HG03460 (cell line): ENCODE data around the gene DAPL1.

ENCODE experiments used
- ATAC-seq: cut with Tn5 transposase; IDR thresholded peaks from one replicate; pipeline ENCODE4 v1.9.1; 2021; ENCODE audit not compliant: unreplicated experiment

Gene DAPL1, protein sequence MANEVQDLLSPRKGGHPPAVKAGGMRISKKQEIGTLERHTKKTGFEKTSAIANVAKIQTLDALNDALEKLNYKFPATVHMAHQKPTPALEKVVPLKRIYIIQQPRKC

DNA sequence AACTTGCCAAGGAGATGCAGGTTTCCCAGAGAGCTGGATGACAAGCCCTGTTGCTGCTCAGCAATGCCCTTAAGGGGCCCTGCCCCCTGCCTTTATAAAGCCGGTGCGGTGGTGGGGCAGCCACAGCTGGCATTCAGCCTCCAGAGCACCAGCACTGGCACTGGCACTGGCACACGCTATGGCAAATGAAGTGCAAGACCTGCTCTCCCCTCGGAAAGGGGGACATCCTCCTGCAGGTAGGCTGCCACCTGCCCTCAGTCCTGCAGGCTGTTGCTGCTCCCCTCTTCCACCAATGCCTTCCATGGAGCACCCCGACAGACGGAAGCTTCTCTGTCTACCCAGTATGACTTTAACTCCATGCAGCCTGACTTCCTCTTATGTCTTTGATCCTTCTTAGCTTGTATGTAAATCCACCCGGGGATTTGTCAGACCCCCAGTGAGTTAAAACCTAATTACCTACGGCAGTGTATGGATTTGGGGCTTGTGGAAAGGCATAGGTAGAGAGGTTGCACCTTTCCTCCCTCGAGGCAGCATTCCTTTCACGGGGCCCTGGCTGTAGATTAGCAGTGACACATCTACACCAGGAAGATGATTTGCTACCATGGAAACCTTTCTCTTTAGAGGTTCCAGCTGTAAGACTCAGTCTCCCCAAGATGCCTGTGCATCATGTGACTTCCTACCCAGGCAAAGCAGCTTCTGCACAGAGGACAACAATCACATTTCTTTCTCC lies at the start of gene DAPL1:
Gene DAPL1 (plus strand): TSS at position 123 of the 730 bp plus-strand sequence. CDS start 56 bp downstream, at position 179.
- no peak for ATAC-seq

DNA sequence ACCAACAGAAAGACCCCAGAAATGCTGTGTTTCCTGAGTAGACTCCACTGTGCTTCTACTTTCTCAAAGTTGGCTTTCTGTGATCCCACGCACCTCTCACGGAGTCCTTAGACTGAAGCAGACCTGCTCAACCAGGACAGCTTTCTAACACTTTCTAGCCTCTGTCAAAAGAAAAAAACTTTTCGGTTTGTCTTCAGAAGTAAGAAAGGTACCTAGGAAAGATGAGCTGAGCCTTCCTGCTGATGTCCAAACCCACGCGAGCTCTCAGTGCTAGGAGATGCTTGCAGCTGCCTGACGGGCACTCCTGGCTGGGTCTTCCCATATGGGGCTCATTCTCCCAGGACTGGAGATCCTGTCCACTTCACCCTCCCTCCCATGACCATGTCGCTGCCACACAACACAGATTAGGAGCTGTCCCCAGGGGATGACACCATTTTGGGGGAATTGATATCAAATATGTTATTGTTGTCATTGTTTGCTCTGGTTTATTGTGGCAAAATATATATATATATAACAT lies 49.2 kb upstream of the DAPL1 start:
- ATAC-seq = no peak

DNA sequence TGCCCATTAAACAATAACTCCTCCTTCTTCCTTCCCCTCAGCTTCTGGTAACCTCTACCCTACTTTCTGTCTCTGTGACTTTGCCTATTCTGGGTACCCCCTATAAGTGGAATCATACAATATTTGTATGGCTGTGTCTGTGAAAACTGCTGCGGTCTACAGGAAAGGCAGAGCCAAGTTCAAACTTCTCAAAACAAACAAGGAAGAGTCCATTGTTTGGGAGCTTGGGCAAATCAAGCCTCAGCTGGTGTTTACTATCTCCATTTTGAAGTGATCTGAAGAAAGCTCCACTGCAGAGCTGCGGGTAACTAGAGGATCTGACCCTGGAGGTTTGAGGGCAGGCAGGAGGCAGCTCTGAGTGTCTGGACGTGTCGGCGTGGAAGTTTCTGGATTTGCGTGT lies 48.6 kb upstream of the DAPL1 start:
- ATAC-seq = no peak

DNA sequence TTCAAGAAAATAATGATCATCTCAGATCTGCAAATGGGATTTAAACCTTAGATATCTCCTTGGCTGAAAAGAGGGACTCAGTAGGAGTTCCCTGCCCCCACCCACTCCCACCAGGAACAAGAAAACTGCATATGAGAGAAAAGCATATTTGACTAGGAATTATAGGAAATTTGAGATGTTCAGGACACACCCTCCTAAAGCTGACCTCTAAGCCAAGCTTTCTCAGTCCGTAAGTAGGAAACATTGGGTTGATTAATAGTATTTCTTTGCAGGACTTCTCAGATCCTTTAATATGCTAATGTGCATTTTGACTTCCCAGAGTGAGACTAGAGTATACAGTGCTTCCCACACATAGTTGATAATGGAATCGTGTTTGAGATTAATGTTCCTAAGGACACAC lies 47.8 kb upstream of the DAPL1 start:
- no peak for ATAC-seq

DNA sequence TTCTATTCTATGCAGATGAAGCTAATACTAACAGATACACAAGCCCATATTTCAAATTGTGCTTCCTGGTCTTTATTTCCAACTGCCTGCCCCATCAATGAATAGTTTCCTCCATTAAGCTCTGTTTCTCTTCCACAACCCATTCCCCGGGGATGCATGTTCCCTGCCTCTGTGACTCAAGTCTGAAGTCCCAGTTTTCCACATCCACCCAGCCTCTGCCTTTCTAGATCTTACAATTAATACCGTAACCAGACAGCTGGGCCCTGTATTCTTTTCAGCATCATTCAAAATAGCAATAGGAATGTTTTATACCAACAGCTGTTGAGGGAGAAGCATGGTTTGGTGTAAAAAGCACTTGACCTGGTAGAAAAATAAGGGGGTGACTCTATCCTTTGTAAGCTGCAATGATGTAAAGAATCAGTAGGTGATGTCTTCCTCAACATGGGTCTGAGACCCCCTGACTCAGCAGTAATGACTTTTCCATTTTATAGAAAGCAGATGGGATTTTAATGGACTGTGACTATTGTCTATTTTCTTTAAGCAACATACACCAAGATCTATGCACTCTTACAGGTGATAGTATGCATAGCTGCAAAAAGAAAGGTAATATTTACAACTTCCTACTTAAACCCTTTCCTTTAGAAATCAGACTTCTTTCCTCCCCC lies 46.1 kb upstream of the DAPL1 start:
- ATAC-seq = no peak

DNA sequence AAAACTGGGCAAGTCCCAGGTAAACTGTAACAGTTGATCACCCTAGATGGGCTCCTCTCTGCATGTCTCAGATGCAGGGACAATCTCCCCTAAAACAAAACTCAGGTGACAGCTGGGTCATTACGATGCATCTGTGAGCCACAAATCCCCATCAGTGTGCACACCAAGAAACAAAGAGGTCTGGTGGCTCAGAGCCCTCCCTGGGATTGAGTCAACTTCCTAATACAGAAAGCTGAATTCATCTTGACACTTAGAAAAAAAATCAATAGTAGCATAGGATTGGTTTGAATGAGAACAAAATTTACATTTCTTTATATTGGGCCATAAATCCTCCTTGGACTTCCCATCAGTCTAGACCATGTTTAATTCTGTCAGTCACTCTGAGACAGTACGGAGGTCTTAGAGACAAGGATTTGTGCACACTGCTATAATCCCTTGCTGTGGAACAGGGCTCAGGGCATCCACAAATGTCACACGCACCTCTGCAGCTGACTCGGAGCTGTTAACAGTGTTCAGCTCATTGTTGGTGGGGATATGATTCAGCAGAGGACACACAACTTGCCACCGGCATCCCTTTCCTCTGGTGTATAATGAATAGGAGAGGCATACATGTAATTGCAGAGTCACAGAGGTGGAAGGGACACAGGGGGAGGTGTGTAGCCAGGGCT lies 44.5 kb upstream of the DAPL1 start:
- ATAC-seq = no peak

DNA sequence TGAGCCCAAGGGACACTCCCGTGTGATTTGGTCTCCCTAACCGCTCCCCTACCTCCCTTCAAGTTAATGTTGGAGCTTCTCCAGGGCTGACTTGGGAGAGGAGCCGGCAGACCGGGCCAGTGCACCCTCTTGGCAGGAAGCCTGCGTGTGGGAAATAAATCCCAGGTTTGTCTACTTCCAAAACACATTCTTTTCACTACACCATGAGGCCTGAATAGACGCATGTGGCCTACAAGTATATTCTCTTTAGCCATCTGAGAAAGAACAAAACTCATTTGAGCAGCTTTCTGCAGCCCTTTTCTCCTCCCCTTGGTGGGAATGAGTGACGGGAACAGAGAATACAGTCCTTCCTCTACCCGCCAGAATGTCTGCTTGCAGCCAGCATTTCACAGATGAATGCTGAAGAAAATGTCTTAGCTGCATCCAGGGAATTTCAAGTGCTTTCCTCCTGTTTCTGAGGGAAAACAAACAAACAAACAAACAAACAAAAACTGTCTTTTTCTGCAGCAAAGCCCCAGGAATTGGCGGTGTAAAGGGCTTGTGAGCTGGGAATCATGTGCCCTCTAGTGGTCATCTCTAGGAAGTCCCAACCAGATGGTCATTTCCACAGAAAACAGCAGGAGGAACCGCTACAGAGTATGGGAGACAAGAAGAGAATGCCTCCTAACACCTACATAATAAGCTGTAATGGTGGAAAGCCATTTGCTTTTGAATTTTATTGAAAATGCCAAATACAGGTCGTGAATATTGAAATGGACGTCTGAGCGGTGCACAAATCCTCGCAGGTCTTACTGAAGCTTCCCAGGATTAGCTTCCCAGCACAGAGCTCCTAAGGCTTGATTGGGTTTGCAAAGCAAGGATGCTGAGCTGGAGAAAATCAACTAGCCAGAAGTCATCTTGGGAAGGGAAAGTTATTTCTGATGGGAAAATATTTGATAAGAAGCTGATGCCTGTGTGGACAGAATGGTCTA lies 41.2 kb upstream of the DAPL1 start:
- peak; percentile 90 for ATAC-seq

DNA sequence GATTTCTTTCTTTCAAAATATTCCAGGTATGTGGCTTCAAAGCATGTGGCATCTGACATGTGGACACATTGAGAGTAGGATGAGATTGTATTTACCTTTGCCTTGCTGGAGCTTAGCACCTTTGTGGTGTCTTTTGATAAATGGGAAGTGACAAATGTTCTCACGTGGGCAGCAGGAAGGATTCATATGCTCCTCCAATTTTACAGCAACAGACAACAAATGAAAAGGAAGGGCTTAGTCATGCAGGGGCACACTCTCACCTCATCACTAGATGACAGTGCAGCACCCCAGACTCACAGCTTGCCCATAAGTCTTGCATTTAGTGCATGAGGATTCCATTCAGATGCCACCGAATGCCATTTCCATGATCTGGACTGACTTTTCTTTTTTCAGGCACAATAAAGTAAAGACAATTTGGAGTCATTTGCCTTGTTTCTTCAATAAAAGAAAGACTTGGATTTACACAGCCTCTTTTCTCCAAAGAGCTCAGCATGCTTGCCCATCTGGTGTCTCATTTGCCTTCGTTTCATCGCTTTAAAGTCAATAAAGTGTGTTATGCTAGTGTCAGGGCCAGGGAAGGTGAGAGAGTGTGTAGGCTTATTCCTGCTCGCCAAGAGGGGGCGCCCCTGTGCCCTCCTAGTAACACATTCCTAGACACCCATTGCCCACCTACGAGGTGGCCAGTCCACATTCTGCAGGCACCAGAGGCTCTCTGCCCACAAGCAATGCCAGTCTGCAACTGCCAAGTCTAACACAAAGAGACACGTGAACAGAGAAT lies 39.6 kb upstream of the DAPL1 start:
- no peak for ATAC-seq

DNA sequence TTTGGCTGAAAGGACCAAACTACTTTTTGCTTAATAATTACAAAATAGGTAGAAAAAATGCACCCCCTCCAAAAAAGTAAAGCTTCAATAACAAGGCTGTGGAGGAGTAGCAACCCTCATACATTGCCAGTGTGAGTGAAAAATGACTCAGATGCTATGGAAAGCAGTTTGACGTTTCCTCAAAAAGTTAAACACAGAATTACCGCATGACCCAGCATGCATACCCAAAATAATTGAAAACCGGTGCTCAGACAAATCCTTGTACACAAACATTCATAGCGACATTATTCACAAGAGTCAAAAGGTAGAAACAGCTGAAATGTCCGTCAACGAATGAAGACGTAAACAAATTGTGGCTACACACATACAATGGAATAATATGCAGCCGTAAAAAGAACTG lies 38.8 kb upstream of the DAPL1 start:
- no peak for ATAC-seq

DNA sequence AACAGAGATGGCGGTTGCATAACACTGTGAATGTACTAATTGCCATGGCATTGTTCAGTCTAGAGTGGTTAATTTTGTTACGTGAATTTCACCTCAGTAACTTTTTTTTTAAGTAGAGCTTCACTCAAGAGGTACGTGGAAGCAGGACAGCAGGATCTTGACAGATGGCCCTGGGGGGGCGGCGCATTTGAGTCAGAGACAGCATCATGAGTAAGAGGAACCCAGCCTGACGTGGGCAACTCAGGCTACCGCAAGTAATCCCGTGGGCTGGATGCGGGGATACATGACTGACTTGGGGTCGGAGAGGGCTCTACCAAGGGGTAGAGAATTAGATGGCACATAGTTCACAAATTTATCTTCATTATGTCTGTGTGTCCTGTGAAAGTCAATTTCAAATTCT lies 38.1 kb upstream of the DAPL1 start:
- no peak for ATAC-seq

DNA sequence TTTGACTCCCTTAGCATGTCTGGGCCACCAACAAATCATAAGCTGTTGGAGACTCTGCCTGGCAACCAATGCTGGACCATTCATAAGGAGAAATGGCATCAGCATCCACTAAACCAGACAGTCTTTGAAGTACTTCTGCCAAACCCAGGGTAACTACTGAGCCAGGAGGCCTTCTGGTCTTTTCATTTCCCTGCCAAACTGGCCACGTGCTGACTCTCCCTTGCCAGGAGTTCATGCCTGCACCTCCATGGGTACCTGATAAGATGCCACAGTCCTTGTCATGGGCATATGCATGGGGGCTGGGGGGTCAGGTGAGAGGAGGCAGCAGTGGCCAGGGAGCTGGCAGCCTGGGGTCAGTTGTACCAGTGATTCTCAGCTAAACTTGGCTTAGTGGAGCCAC lies 34.2 kb upstream of the DAPL1 start:
- ATAC-seq = no peak

DNA sequence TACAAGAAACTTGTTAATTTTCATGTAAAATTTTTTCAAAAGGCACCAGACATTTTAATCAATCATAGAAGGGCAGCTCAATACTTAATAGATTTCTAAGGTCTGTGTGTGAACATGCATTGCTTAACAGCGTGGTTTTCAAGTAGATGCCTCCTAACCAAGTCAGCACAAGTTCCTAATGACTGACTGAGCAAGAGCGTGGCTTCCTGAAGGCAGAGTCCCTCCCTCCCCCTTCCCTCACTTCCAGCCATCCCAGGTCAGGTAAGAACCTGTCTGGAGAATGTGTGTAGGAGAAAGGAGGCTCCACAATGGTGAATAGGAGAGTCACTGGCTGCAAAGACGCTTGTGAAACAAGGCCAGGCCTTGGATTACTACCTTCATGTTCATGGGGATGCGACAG lies 33.5 kb upstream of the DAPL1 start:
- ATAC-seq = no peak

DNA sequence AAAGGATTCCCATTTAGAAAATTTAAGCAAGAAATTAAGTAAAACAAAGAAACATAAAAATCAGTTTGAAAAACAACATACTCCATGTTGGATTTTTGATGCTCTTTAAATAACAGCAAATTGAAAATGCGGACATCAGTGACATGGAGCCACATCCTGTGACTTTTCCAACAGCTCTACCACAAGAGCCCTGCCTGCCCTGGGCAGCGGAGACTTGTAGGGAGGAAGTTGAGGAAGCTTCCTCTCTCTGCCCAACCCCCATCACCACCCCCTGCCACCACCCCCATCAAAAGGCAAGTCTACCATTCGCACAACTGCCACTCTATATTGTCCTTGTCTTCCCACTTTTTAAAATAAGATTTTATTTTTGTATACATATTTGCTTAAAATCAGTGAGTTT lies 32.8 kb upstream of the DAPL1 start:
- no peak for ATAC-seq

DNA sequence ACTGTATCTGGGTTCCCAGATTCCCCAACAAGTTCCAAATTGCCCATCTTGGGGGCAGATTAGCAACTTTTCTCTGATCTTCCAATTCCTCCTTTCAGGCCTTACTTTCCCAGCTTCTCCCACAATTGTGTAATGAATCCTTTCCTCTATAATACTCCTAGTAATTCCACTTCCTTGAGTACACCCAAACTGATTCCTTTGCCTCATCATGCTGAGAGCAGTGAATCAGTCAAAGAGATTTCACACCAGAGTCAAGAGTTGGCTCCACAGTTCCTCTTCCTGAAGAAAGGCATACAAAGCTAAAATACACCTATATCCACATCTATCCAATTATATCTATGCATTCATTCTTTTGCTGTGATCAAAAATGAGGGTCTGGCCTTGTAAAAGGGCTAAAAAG lies 28.6 kb upstream of the DAPL1 start:
- no peak for ATAC-seq

DNA sequence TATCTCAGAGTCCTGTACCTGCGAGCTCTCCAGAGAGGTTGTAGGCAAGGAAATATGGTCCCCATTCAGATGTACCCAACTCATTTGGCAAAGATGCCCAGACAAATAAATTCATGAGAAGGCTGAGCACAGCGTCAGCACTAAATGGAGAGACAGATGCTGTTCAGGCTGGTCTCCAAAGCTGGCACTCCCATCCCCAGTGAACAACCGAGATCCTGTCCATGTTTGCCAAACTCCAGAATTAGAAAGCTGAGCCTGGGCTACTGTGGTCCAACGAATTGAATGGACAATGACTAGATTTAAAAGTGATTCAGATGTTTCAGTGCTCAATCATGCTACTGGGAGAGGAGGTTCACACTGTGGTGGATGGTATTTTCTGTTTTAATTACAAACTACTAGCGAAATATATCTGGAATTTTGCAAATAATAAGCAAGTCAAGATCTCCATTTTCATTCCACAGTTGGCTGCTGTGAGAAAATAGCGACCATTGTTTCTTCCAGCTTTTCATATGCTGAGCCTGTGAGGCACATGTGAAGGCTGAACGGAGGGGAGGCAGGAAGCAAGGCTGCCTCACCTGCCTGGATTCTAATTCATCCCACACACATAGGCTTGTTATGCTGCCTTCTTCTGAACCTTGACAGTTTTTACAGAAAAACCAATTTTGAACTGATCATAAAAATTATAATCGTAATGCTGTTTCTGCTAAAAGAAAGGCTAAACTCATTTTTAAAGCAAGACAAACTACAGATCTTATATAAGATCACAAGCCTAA lies 22.6 kb upstream of the DAPL1 start:
- no peak for ATAC-seq

DNA sequence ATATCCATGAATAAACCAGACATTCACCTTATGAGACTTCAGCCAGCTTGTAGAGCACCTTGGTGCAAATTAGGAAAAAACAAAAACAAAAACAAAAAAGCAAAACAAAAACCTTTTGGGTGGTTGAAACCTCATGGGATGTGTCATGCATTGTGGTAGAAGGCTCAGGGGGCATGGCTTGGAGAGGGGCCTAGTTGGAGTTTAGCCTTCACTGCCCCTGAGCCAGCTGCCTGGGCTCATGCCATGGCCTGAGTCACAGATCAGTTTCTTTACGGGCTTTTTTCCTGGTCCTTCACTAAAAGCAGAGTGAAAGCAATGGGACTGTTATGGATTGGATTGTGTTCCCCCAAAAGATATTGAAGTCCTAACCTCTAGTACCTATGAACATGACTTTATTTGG lies 22.0 kb upstream of the DAPL1 start:
- no peak for ATAC-seq

DNA sequence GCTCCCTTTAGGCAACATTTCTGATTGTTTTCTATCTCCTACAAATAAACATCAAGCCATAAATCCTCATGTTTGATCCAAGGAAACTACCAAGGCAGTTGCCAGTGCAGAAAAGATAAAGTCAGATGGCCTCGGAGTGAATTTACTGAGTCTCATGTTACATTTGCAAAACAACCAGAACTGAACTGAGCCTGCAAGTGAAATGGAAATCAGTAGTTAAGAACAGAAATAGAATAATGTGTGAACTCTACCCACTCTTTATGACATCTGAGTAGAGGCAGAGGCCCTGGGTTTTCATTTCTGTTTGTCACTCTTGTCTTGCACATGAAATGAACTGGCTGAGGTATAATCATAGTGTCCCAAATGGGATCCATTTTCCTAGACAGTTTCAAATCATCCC lies 20.4 kb upstream of the DAPL1 start:
- no peak for ATAC-seq

DNA sequence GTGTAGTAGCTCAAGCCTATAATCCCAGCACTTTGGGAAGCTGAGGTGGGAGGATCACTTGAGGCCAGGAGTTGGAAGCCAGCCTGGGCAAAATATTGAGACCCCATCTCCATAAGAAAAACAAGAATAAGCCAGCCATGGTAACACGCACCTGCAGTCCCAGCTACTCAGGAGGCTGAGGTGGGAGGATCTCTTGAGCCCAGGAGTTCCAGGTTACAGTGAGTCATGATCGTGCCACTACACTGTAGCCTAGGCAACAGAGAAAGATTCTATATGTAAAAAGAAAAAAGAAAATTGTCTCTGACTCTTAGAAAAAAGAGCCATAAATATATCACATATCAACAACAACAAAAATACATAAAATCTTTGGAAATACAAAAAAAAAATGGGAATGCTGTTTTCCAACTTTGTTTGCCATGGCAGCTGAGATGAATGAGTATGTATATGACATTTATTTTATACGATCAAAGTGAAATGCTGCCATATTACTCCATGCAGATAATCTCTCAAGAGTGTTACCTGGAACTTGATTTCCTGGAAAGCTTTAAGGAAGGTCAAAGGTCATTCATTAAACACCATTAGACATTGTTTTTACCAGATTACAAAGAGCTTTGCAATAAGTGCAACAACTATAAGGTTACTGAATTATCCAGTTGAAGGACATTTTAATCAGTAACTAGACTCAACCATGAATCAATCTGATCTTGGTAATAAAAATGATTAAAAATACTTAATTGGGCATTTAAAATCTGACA lies 19.7 kb upstream of the DAPL1 start:
- ATAC-seq = no peak
